Astrocyte (in vitro differentiated cells and primary cell): ENCODE data around the gene PHEX. TPM values are rescaled to one million over a fixed set of nuclear protein-coding genes. Genes with fewer than 3 reads are reported as not detected.

Experiments
- DNase-seq: peaks from one replicate; pipeline ENCODE4 v3.0.0-alpha.2; 2010; ENCODE audit warnings: low read depth
- FAIRE-seq: peaks from 2 replicates; lab custom pipeline; 2011; peaks lifted over from hg19 to GRCh38; lab: Jason Lieb, UNC
- H2AFZ ChIP-seq: 2 replicates; pipeline ENCODE4 v1.6.0; 2012; ENCODE audit warnings: low read depth, low read length, inconsistent platforms
- H3K27ac ChIP-seq: 2 replicates; pipeline ENCODE4 v1.5.1; 2011; ENCODE audit warnings: low read depth, low read length, inconsistent platforms
- H3K27me3 ChIP-seq: 2 replicates; pipeline ENCODE4 v1.6.0; 2011; ENCODE audit warnings: low read length, inconsistent platforms; ENCODE audit not compliant: insufficient read depth
- H3K36me3 ChIP-seq: 2 replicates; pipeline ENCODE4 v1.5.1; 2011; ENCODE audit warnings: low read length, inconsistent platforms; ENCODE audit not compliant: insufficient read depth
- H3K4me1 ChIP-seq: 2 replicates; pipeline ENCODE4 v1.5.1; 2011; ENCODE audit warnings: low read length, inconsistent platforms; ENCODE audit not compliant: insufficient read depth
- H3K4me2 ChIP-seq: 2 replicates; pipeline ENCODE4 v1.6.0; 2012; ENCODE audit warnings: low read length, inconsistent platforms
- H3K4me3 ChIP-seq: 2 replicates; pipeline ENCODE4 v1.5.1; 2011; ENCODE audit warnings: low read depth, mild to moderate bottlenecking, low read length, inconsistent platforms; ENCODE audit not compliant: insufficient read depth
- H3K79me2 ChIP-seq: 2 replicates; pipeline ENCODE4 v1.6.0; 2012; ENCODE audit warnings: mild to moderate bottlenecking, low read length, inconsistent platforms; ENCODE audit not compliant: insufficient read depth
- H3K9ac ChIP-seq: 2 replicates; pipeline ENCODE4 v1.6.0; 2012; ENCODE audit warnings: mild to moderate bottlenecking, low read length, inconsistent platforms
- H3K9me3 ChIP-seq: 2 replicates; pipeline ENCODE4 v1.5.1; 2012; ENCODE audit warnings: low read depth, mild to moderate bottlenecking, low read length, inconsistent platforms; ENCODE audit not compliant: insufficient read depth
- H4K20me1 ChIP-seq: 2 replicates; pipeline ENCODE4 v1.6.0; 2012; ENCODE audit warnings: low read length, inconsistent platforms; ENCODE audit not compliant: insufficient read depth
- H3K27ac Mint-ChIP-seq: one replicate; pipeline ENCODE4 v1.8.0; 2021; ENCODE audit warnings: mild to moderate bottlenecking, mixed read lengths; ENCODE audit not compliant: unreplicated experiment
- H3K27me3 Mint-ChIP-seq: one replicate; pipeline ENCODE4 v1.8.0; 2021; ENCODE audit warnings: low read depth, mixed read lengths; ENCODE audit not compliant: unreplicated experiment
- H3K36me3 Mint-ChIP-seq: one replicate; pipeline ENCODE4 v1.8.0; 2021; ENCODE audit warnings: low read depth, mixed read lengths; ENCODE audit not compliant: unreplicated experiment
- H3K4me1 Mint-ChIP-seq: one replicate; pipeline ENCODE4 v1.8.0; 2021; ENCODE audit warnings: low read depth, mixed read lengths; ENCODE audit not compliant: unreplicated experiment
- H3K4me3 Mint-ChIP-seq: one replicate; pipeline ENCODE4 v1.8.0; 2021; ENCODE audit warnings: mild to moderate bottlenecking, moderate library complexity, mixed read lengths; ENCODE audit not compliant: unreplicated experiment
- H3K9me3 Mint-ChIP-seq: one replicate; pipeline ENCODE4 v1.8.0; 2021; ENCODE audit warnings: mild to moderate bottlenecking, mixed read lengths; ENCODE audit not compliant: unreplicated experiment
- EZH2 ChIP-seq: IDR thresholded peaks from 2 replicates; pipeline ENCODE4 v1.6.1; 2012; ENCODE audit warnings: mild to moderate bottlenecking, low read length, inconsistent platforms; ENCODE audit not compliant: insufficient read depth
- total RNA-seq: library from RNA; stranded (reverse); gene quantifications from 2 replicates; pipeline ENCODE4 v1.2.1, GENCODE V29; 2021
- TF ChIP-seq, protein P1 (sequence below): IDR thresholded peaks from 2 replicates; pipeline ENCODE4 v1.5.1; 2011; ENCODE audit warnings: low read depth, mild to moderate bottlenecking, inconsistent platforms, low read length, moderate library complexity; ENCODE audit not compliant: insufficient read depth

The PHEX gene
- total RNA-seq, 1 donor from 2014 or later, result 0.36 TPM

DNA sequence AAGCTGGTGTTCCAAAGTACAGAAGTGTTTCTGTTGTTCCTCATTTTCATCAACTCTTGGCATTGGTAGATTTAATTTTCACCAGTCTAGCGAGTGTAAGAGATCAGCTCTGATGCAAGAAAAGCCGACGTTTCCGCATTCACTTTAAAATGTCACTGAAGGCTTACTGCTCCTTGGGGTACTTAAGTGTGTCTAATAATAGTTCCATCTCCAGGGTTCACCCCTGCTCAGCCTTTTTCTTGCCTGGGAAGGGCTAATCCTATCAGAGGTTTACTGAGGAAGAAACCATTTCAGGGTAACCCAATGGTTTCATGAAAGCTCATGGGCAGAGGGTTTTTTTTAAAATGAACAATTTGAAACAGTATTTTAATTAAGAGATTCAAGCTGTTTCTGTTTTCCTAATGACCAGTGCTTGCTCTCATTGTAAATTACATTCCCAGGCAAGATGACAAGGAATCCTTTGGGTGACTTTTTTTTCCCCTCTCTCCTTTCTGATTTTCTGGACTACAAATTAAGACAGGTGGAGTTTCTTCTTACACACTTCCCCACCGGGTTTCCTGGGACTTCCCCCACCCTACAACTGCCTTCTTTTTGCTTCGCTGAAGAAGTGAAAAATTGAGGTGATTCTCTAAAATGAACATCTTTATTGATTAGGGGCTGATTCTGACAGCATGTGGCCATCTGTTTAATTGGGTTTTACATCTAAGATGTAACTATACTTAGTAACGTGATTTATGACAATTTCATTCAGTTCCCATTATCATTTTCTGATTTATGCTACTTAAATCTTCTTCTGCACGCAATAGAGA, 161.9 kb downstream of the PHEX start:
- no peak overlapping the region for H3K27ac ChIP-seq
- H3K27me3 ChIP-seq, result no peaks in the 10 kb centered on the region
- no peak for DNase-seq
- Mint-ChIP-seq H3K36me3 (no peaks in the 10 kb centered on the region), H3K27ac (no peak overlapping the region), H3K4me3 (no peak overlapping the region), H3K4me1 (no peaks in the 10 kb centered on the region), H3K9me3 (peaks cover 3% of the 10 kb centered on the region), H3K27me3 (no peaks in the 10 kb centered on the region)
- TF ChIP-seq, protein P1, sequence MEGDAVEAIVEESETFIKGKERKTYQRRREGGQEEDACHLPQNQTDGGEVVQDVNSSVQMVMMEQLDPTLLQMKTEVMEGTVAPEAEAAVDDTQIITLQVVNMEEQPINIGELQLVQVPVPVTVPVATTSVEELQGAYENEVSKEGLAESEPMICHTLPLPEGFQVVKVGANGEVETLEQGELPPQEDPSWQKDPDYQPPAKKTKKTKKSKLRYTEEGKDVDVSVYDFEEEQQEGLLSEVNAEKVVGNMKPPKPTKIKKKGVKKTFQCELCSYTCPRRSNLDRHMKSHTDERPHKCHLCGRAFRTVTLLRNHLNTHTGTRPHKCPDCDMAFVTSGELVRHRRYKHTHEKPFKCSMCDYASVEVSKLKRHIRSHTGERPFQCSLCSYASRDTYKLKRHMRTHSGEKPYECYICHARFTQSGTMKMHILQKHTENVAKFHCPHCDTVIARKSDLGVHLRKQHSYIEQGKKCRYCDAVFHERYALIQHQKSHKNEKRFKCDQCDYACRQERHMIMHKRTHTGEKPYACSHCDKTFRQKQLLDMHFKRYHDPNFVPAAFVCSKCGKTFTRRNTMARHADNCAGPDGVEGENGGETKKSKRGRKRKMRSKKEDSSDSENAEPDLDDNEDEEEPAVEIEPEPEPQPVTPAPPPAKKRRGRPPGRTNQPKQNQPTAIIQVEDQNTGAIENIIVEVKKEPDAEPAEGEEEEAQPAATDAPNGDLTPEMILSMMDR, result no peak
- TF ChIP-seq EZH2, result no peak
- no peaks in the 10 kb centered on the region for H4K20me1 ChIP-seq
- H3K4me3 ChIP-seq, result no peak overlapping the region
- no peak overlapping the region for H3K9ac ChIP-seq
- H3K4me2 ChIP-seq, result no peak overlapping the region
- H3K36me3 ChIP-seq, result no peaks in the 10 kb centered on the region
- no peaks in the 10 kb centered on the region for H3K79me2 ChIP-seq
- H2AFZ ChIP-seq, result no peak overlapping the region
- peak; percentile 70 for FAIRE-seq
- H3K9me3 ChIP-seq, result no peaks in the 10 kb centered on the region
- no peaks in the 10 kb centered on the region for H3K4me1 ChIP-seq

DNA sequence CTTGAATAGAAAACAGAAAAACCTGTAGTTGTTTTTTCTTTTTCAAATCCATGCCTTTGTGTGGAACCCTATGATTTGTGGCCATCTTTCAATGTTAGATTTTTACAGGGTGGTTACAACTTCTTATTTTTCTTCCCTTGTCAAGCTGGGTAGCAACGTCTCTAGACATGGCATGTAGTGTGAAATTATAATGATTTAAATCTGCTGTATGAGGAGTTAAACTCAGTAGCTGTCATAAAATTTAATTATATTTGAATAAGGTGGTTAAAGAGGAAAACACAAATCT, 162.5 kb downstream of the PHEX start:
- no peak overlapping the region for H2AFZ ChIP-seq
- H3K4me1 Mint-ChIP-seq, result no peaks in the 10 kb centered on the region
- H3K27me3 Mint-ChIP-seq, result no peaks in the 10 kb centered on the region
- H3K4me2 ChIP-seq, result no peak overlapping the region
- no peak for DNase-seq
- H3K9ac ChIP-seq, result no peak overlapping the region
- H4K20me1 ChIP-seq, result no peaks in the 10 kb centered on the region
- H3K4me3 Mint-ChIP-seq, result no peak overlapping the region
- no peak overlapping the region for H3K27ac Mint-ChIP-seq
- no peak for TF ChIP-seq EZH2
- TF ChIP-seq, protein P1, result no peak
- no peaks in the 10 kb centered on the region for H3K9me3 ChIP-seq
- no peaks in the 10 kb centered on the region for H3K27me3 ChIP-seq
- H3K36me3 ChIP-seq, result no peaks in the 10 kb centered on the region
- FAIRE-seq, result no peak
- H3K4me3 ChIP-seq, result no peak overlapping the region
- H3K9me3 Mint-ChIP-seq, result peaks cover 3% of the 10 kb centered on the region
- no peaks in the 10 kb centered on the region for H3K79me2 ChIP-seq
- no peaks in the 10 kb centered on the region for H3K4me1 ChIP-seq
- H3K27ac ChIP-seq, result no peak overlapping the region
- H3K36me3 Mint-ChIP-seq, result no peaks in the 10 kb centered on the region

DNA sequence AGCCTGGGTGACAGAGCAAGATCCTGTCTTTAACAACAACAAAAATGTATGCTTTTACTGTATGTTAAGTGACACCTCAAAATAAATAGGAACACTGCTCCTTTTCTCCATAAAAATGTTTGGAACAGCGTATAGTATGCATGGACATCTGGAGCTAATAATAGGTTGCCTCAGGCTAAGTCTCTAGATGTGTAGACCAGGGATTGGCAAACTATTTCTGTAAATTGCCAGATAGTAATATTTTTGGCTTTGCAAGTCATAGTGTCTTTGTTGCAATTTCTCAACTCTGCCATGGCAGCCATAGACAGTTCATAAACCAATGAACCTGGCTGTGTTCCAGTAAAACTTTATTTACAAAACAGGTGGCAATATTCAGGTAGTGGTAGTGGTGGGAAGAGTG, 164.0 kb downstream of the PHEX start:
- Mint-ChIP-seq H3K9me3 (peaks cover 3% of the 10 kb centered on the region), H3K4me3 (no peak overlapping the region), H3K36me3 (no peaks in the 10 kb centered on the region), H3K27me3 (no peaks in the 10 kb centered on the region), H3K4me1 (no peaks in the 10 kb centered on the region), H3K27ac (no peak overlapping the region)
- no peaks in the 10 kb centered on the region for H3K79me2 ChIP-seq
- H3K4me3 ChIP-seq, result no peak overlapping the region
- H3K4me2 ChIP-seq, result no peak overlapping the region
- TF ChIP-seq, protein P1, result no peak
- TF ChIP-seq EZH2, result no peak
- no peaks in the 10 kb centered on the region for H3K27me3 ChIP-seq
- FAIRE-seq (peak; percentile 95), DNase-seq (no peak)
- H4K20me1 ChIP-seq, result no peaks in the 10 kb centered on the region
- H2AFZ ChIP-seq, result no peak overlapping the region
- no peak overlapping the region for H3K9ac ChIP-seq
- H3K36me3 ChIP-seq, result no peaks in the 10 kb centered on the region
- no peaks in the 10 kb centered on the region for H3K4me1 ChIP-seq
- no peak overlapping the region for H3K27ac ChIP-seq
- no peaks in the 10 kb centered on the region for H3K9me3 ChIP-seq
